Gastroesophageal sphincter (tissue), 3 donors: ENCODE measurements around the gene ITGA5.

Source experiments
- EP300 ChIP-seq: sonication (generic); formaldehyde crosslinking; IDR thresholded peaks from one replicate; pipeline ENCODE4 v1.6.1; 2017; ENCODE audit warnings: antibody characterized with exemption, mild to moderate bottlenecking
- POLR2A ChIP-seq, 2 donors: fragments of 450-650 bp; IDR thresholded peaks; one replicate each; pipeline ENCODE4 v1.6.1; 2017; ENCODE audit warnings: antibody characterized with exemption in 2 of 2, mild to moderate bottlenecking in 2 of 2, moderate library complexity in 1 of 2
- TF ChIP-seq, protein P1 (sequence below), 4 experiments: fragments of 200-600 bp in 2 of 4; fragments of 450-650 bp in 2 of 4; sonication (generic) in 1 of 4; IDR thresholded peaks; one replicate each; pipeline ENCODE4 v1.5.1; 2017 to 2019; ENCODE audit warnings: antibody characterized with exemption in 4 of 4, mild to moderate bottlenecking in 2 of 4, moderate library complexity in 2 of 4

DNA sequence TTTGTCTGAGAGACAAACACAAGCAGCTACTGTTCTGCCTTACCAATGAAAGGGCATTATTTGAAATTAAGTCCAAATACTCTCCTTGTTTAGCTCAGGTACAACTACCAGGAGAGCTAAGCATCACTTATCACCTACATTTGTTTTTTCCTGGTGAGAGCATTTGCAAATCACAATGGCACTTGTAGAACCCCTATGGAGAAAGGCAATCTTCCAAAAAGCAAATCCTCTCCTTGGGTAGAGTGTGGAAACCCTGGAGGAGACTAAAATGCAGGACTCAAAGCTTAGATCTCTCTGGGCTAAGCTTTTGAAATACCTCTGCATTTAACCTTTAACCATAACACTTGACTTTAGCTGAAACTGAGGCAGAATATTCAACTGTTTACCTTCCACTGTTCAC lies 33.6 kb upstream of the ITGA5 start:
- TF ChIP-seq, protein P1, sequence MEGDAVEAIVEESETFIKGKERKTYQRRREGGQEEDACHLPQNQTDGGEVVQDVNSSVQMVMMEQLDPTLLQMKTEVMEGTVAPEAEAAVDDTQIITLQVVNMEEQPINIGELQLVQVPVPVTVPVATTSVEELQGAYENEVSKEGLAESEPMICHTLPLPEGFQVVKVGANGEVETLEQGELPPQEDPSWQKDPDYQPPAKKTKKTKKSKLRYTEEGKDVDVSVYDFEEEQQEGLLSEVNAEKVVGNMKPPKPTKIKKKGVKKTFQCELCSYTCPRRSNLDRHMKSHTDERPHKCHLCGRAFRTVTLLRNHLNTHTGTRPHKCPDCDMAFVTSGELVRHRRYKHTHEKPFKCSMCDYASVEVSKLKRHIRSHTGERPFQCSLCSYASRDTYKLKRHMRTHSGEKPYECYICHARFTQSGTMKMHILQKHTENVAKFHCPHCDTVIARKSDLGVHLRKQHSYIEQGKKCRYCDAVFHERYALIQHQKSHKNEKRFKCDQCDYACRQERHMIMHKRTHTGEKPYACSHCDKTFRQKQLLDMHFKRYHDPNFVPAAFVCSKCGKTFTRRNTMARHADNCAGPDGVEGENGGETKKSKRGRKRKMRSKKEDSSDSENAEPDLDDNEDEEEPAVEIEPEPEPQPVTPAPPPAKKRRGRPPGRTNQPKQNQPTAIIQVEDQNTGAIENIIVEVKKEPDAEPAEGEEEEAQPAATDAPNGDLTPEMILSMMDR (IDR thresholded peaks at IDR 0.05), result no peak
- TF ChIP-seq POLR2A (IDR thresholded peaks at IDR 0.05), result no peak
- no peak for TF ChIP-seq EP300
